DMS79 treated with DMSO at 0.1 percent for 48 hours (cell line): ENCODE data around the gene RAB34.
"Not testable (repeated sequence)": the region's sequence is repeated elsewhere in the genome, so short reads cannot be mapped to it uniquely, and the experiment has no call there.

Experiments
- DNase-seq: peaks from one replicate; lab custom pipeline; 2025; lab: John Stamatoyannopoulos, UW

Gene RAB34

GRCh38 chr17:28728364-28729200, 10.9 kb upstream of the RAB34 start, which contains the start of gene NEK8:
Gene NEK8 (plus strand): TSS chr17:28728788. CDS start chr17:28728814, 26 bp downstream.
- DNase-seq, result peak; percentile 84

- peak; percentile 95 for DNase-seq
Measured at GRCh38 chr17:28726627-28727491, 9.2 kb upstream of the RAB34 start.

- peak; percentile 47 for DNase-seq
Measured at GRCh38 chr17:28726226-28726626, 8.6 kb upstream of the RAB34 start, which contains the start of gene TLCD1. Gene TLCD1 (minus strand): TSS chr17:28726233. CDS start chr17:28726097, 136 bp downstream.

- peak; percentile 82 for DNase-seq
Measured at GRCh38 chr17:28725660-28726225, 8.1 kb upstream of the RAB34 start.

- no peak for DNase-seq
Measured at GRCh38 chr17:28725166-28725659, 7.5 kb upstream of the RAB34 start.

- no peak for DNase-seq
Measured at GRCh38 chr17:28724500-28725165, 7.0 kb upstream of the RAB34 start.

GRCh38 chr17:28723836-28724499, 6.3 kb upstream of the RAB34 start:
- not testable (repeated sequence) for DNase-seq

GRCh38 chr17:28723159-28723835, 5.6 kb upstream of the RAB34 start:
- no peak for DNase-seq

GRCh38 chr17:28722417-28723158, 4.9 kb upstream of the RAB34 start:
- no peak for DNase-seq

- DNase-seq, result not testable (repeated sequence)
Measured at GRCh38 chr17:28720997-28721329, 3.3 kb upstream of the RAB34 start.

GRCh38 chr17:28720247-28720996, 2.8 kb upstream of the RAB34 start:
- no peak for DNase-seq

- DNase-seq, result no peak
Measured at GRCh38 chr17:28719021-28719433, 1.4 kb upstream of the RAB34 start.

- no peak for DNase-seq
Measured at GRCh38 chr17:28718333-28719020, 809 bp upstream of the RAB34 start.

GRCh38 chr17:28716740-28717577, 709 bp downstream of the RAB34 start:
- DNase-seq, result peak; percentile 25

- DNase-seq, result no peak
Measured at GRCh38 chr17:28715217-28715616, 2.5 kb downstream of the RAB34 start.

GRCh38 chr17:28714281-28714680, 3.4 kb downstream of the RAB34 start:
- no peak for DNase-seq

GRCh38 chr17:28712705-28713415, 4.8 kb downstream of the RAB34 start:
- DNase-seq, result no peak
